A673 (cell line): ENCODE measurements around the gene DIP2C. TPM values are rescaled to one million over a fixed set of nuclear protein-coding genes. Genes with fewer than 3 reads are reported as not detected.

Experiments used
- BruUV-seq: library from RNA; stranded (reverse); fragments of 400-500 nt; replicated peaks from 2 replicates; lab custom pipeline; 2021; lab: Mats Ljungman, UMichigan
- CTCF ChIA-PET: fragments of 300-600 bp; sonication (Branson Sonifier 250); formaldehyde crosslinking; loops from one replicate; lab custom pipeline; 2022; ENCODE audit warnings: antibody characterized with exemption; lab: Charles Lee
- POLR2A ChIA-PET: fragments of 300-600 bp; sonication (Branson Sonifier 250); formaldehyde crosslinking; loops from one replicate; lab custom pipeline; 2022; ENCODE audit warnings: antibody characterized with exemption; ENCODE audit not compliant: low non-redundant PET; lab: Charles Lee
- DNase-seq: peaks from one replicate; pipeline ENCODE4 v3.0.0-alpha.2; 2015; ENCODE audit warnings: low spot score
- H3K27ac ChIP-seq: fragments of 200-600 bp; sonication (generic); 2 replicates; pipeline ENCODE4 v1.5.1; 2016; ENCODE audit warnings: mixed run types, low read depth, mild to moderate bottlenecking, mixed read lengths, antibody characterized with exemption, low read length; ENCODE audit not compliant: poor library complexity, severe bottlenecking
- H3K27me3 ChIP-seq: fragments of 200-600 bp; sonication (generic); replicated peaks from 2 replicates; pipeline ENCODE4 v1.6.1; 2017; ENCODE audit warnings: mixed run types, low read depth, mild to moderate bottlenecking, mixed read lengths, antibody characterized with exemption, low read length; ENCODE audit not compliant: insufficient read depth, poor library complexity
- H3K36me3 ChIP-seq: fragments of 200-600 bp; sonication (generic); 2 replicates; pipeline ENCODE4 v1.6.1; 2016; ENCODE audit warnings: mixed run types, mild to moderate bottlenecking, mixed read lengths, antibody characterized with exemption, low read length; ENCODE audit not compliant: insufficient read depth, poor library complexity, severe bottlenecking
- H3K4me1 ChIP-seq: fragments of 200-600 bp; sonication (generic); 2 replicates; pipeline ENCODE4 v1.6.1; 2017; ENCODE audit warnings: mixed run types, mild to moderate bottlenecking, mixed read lengths, antibody characterized with exemption, low read length; ENCODE audit not compliant: insufficient read depth, poor library complexity, severe bottlenecking
- H3K4me3 ChIP-seq: fragments of 200-600 bp; sonication (generic); 2 replicates; pipeline ENCODE4 v1.5.1; 2016; ENCODE audit warnings: low read depth, mixed run types, mild to moderate bottlenecking, mixed read lengths, low read length; ENCODE audit not compliant: poor library complexity, severe bottlenecking
- H3K9me3 ChIP-seq: fragments of 200-600 bp; sonication (generic); 2 replicates; pipeline ENCODE4 v1.6.1; 2016; ENCODE audit warnings: mixed run types, low read depth, mild to moderate bottlenecking, mixed read lengths, antibody characterized with exemption, low read length; ENCODE audit not compliant: poor library complexity, severe bottlenecking
- CTCF ChIP-seq: fragments of 300-800, 200-600 bp; sonication (generic); conservative IDR thresholded peaks from 2 replicates; pipeline ENCODE4 v1.5.1; 2017; ENCODE audit warnings: low read depth, mild to moderate bottlenecking, antibody characterized with exemption, low read length, moderate library complexity, mixed read lengths
- EZH2 ChIP-seq: fragments of 200-600 bp; sonication (generic); IDR thresholded peaks from 2 replicates; pipeline ENCODE4 v1.6.1; 2017; ENCODE audit warnings: borderline replicate concordance, low read depth, mild to moderate bottlenecking, mixed read lengths, antibody characterized with exemption, low read length; ENCODE audit not compliant: poor library complexity, severe bottlenecking
- intact Hi-C: fragments of 100-400 bp; cut with micrococcal nuclease; formaldehyde crosslinking; loops from one replicate; pipeline ENCODE4 v1.10.0; 2022; ENCODE audit not compliant: unreplicated experiment
- total RNA-seq: library from RNA; stranded (reverse); gene quantifications from 2 replicates; pipeline ENCODE4 v1.2.3, GENCODE V29; 2021

The DIP2C gene
- total RNA-seq, 1 experiment from 2014 or later = 13.2 TPM

GRCh38 chr10:393106-393745 lies 296.2 kb downstream of the DIP2C start:
- H3K27ac ChIP-seq = no peak overlapping the region
- no peaks in the 10 kb centered on the region for H3K9me3 ChIP-seq
- intact Hi-C loops = no loop called here
- POLR2A ChIA-PET = no interaction called here
- DNase-seq = no peak
- H3K27me3 ChIP-seq = no peaks in the 10 kb centered on the region
- H3K36me3 ChIP-seq = no peaks in the 10 kb centered on the region
- H3K4me1 ChIP-seq = no peaks in the 10 kb centered on the region
- H3K4me3 ChIP-seq = no peak overlapping the region
- TF ChIP-seq CTCF (no peak), EZH2 (no peak)
- CTCF ChIA-PET = no interaction called here
- BruUV-seq = no TSS peak

- CTCF ChIA-PET = no interaction called here
Observed at GRCh38 chr10:392705-393037, 296.8 kb downstream of the DIP2C start.

GRCh38 chr10:391847-392704 lies 297.4 kb downstream of the DIP2C start:
- Histone ChIP-seq H3K27ac (no peak overlapping the region), H3K4me1 (no peaks in the 10 kb centered on the region), H3K9me3 (no peaks in the 10 kb centered on the region), H3K27me3 (no peaks in the 10 kb centered on the region), H3K4me3 (no peak overlapping the region), H3K36me3 (no peaks in the 10 kb centered on the region)
- no peak for DNase-seq
- POLR2A ChIA-PET = no interaction called here
- no TSS peak for BruUV-seq
- intact Hi-C loops = no loop called here
- TF ChIP-seq CTCF = no peak
- no peak for TF ChIP-seq EZH2
- CTCF ChIA-PET = no interaction called here

More at GRCh38 chr10:392705-393037, 296.8 kb downstream of the DIP2C start:
- Histone ChIP-seq H3K4me1 (no peaks in the 10 kb centered on the region), H3K36me3 (no peaks in the 10 kb centered on the region), H3K4me3 (no peak overlapping the region), H3K9me3 (no peaks in the 10 kb centered on the region), H3K27me3 (no peaks in the 10 kb centered on the region), H3K27ac (no peak overlapping the region)
- intact Hi-C loops = no loop called here
- no peak for DNase-seq
- TF ChIP-seq EZH2 = no peak
- no peak for TF ChIP-seq CTCF
- POLR2A ChIA-PET = no interaction called here
- no TSS peak for BruUV-seq
